ENCODE results near the gene S100A1.
"Not testable (repeated sequence)": the region's sequence is repeated elsewhere in the genome, so short reads cannot be mapped to it uniquely, and the experiment has no call there.

S100A1 gene

GRCh38 chr1:153627715-153628626 lies at the start of gene S100A1:
Gene S100A1 (plus strand): TSS chr1:153628434. CDS start chr1:153630522, 2,088 bp downstream.
- H3K27ac ChIP-seq (ENCODE audit: low read length), result no peak within 1 kb of the TSS
- peaks cover 17% of the 10 kb centered on the region for H3K4me1 ChIP-seq (ENCODE audit: insufficient read depth, low read length)
- peaks cover 17% of the 10 kb centered on the region; the same call in 1 of the 2 replicates for H3K36me3 ChIP-seq (ENCODE audit: insufficient read depth, low read depth, low read length)
- no peaks in the 10 kb centered on the region for H3K9me3 ChIP-seq (ENCODE audit: insufficient read depth, low read depth, low read length)
- peak within 1 kb of the TSS; percentile 83 for H3K9ac ChIP-seq (ENCODE audit: low read depth, low read length)
- H3K27me3 ChIP-seq (ENCODE audit: insufficient read depth, low read length), result peaks cover 6% of the 10 kb centered on the region
- H3K4me3 ChIP-seq (ENCODE audit: low read length), result peak within 1 kb of the TSS; percentile 82

GRCh38 chr1:153578490-153578889 lies 49.7 kb upstream of the S100A1 start:
- peaks cover 6% of the 10 kb centered on the region; the same call in 1 of the 2 replicates for H3K4me1 ChIP-seq (ENCODE audit: insufficient read depth, low read length)
- H3K9me3 ChIP-seq (ENCODE audit: insufficient read depth, low read depth, low read length), result no peaks in the 10 kb centered on the region
- H3K36me3 ChIP-seq (ENCODE audit: insufficient read depth, low read depth, low read length), result no peaks in the 10 kb centered on the region
- H3K27me3 ChIP-seq (ENCODE audit: insufficient read depth, low read length), result no peaks in the 10 kb centered on the region
- no peak overlapping the region for H3K27ac ChIP-seq (ENCODE audit: low read length)
- H3K9ac ChIP-seq (ENCODE audit: low read depth, low read length), result no peak overlapping the region
- no peak overlapping the region for H3K4me3 ChIP-seq (ENCODE audit: low read length)

GRCh38 chr1:153578936-153579335 lies 49.3 kb upstream of the S100A1 start:
- Histone ChIP-seq H3K27ac (ENCODE audit: low read length) (no peak overlapping the region), H3K27me3 (ENCODE audit: insufficient read depth, low read length) (no peaks in the 10 kb centered on the region), H3K9me3 (ENCODE audit: insufficient read depth, low read depth, low read length) (no peaks in the 10 kb centered on the region), H3K9ac (ENCODE audit: low read depth, low read length) (no peak overlapping the region), H3K4me1 (ENCODE audit: insufficient read depth, low read length) (peaks cover 6% of the 10 kb centered on the region; the same call in 1 of the 2 replicates), H3K4me3 (ENCODE audit: low read length) (no peak overlapping the region), H3K36me3 (ENCODE audit: insufficient read depth, low read depth, low read length) (no peaks in the 10 kb centered on the region)

- not testable (repeated sequence) for H3K36me3 ChIP-seq (ENCODE audit: insufficient read depth, low read depth, low read length); H3K27me3 ChIP-seq (ENCODE audit: insufficient read depth, low read length); H3K9me3 ChIP-seq (ENCODE audit: insufficient read depth, low read depth, low read length); H3K4me1 ChIP-seq (ENCODE audit: insufficient read depth, low read length); H3K9ac ChIP-seq (ENCODE audit: low read depth, low read length); H3K4me3 ChIP-seq (ENCODE audit: low read length); H3K27ac ChIP-seq (ENCODE audit: low read length)
Observed at GRCh38 chr1:153582836-153583235, 45.4 kb upstream of the S100A1 start.

DNA sequence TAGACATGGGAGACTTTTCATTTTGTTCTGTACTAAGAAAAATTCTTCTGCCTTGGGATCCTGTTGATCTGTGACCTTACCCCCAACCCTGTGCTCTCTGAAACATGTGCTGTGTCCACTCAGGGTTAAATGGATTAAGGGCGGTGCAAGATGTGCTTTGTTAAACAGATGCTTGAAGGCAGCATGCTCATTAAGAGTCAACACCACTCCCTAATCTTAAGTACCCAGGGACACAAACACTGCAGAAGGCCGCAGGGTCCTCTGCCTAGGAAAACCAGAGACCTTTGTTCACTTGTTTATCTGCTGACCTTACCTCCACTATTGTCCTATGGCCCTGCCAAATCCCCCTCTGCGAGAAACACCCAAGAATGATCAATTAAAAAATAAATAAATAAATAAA lies 44.7 kb upstream of the S100A1 start:
- not testable (repeated sequence) for H3K4me1 ChIP-seq (ENCODE audit: insufficient read depth, low read length); H3K4me3 ChIP-seq (ENCODE audit: low read length); H3K27me3 ChIP-seq (ENCODE audit: insufficient read depth, low read length); H3K27ac ChIP-seq (ENCODE audit: low read length); H3K9ac ChIP-seq (ENCODE audit: low read depth, low read length); H3K36me3 ChIP-seq (ENCODE audit: insufficient read depth, low read depth, low read length); H3K9me3 ChIP-seq (ENCODE audit: insufficient read depth, low read depth, low read length)

- H3K27me3 ChIP-seq (ENCODE audit: insufficient read depth, low read length), result no peaks in the 10 kb centered on the region
- H3K9ac ChIP-seq (ENCODE audit: low read depth, low read length), result no peak overlapping the region
- no peak overlapping the region for H3K4me3 ChIP-seq (ENCODE audit: low read length)
- peaks cover under 1% of the 10 kb centered on the region; the same call in 1 of the 2 replicates for H3K4me1 ChIP-seq (ENCODE audit: insufficient read depth, low read length)
- no peaks in the 10 kb centered on the region for H3K9me3 ChIP-seq (ENCODE audit: insufficient read depth, low read depth, low read length)
- no peaks in the 10 kb centered on the region for H3K36me3 ChIP-seq (ENCODE audit: insufficient read depth, low read depth, low read length)
- no peak overlapping the region for H3K27ac ChIP-seq (ENCODE audit: low read length)
Observed at GRCh38 chr1:153583976-153584375, 44.3 kb upstream of the S100A1 start.

DNA sequence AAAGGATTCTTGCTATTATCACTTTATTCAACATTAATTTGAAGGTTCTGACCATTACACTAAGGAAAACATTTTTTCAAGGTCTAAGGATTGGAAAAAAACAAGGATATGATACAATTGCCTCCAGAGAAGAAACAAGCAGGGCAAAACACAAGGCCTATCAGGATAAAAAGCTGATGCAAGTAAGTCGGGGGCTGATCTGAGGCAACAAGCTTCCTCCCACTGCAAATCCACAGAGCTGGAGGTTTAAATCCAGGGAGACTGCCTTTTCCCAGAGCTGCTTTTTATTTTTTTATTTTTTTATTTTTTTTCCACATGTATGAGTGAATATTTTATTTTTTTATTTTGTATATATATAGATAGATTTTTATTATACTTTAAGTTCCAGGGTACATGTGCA lies 43.2 kb upstream of the S100A1 start:
- Histone ChIP-seq H3K27ac (ENCODE audit: low read length) (no peak overlapping the region), H3K4me3 (ENCODE audit: low read length) (no peak overlapping the region), H3K9ac (ENCODE audit: low read depth, low read length) (no peak overlapping the region), H3K9me3 (ENCODE audit: insufficient read depth, low read depth, low read length) (no peaks in the 10 kb centered on the region), H3K27me3 (ENCODE audit: insufficient read depth, low read length) (no peaks in the 10 kb centered on the region), H3K4me1 (ENCODE audit: insufficient read depth, low read length) (no peaks in the 10 kb centered on the region), H3K36me3 (ENCODE audit: insufficient read depth, low read depth, low read length) (no peaks in the 10 kb centered on the region)

- no peaks in the 10 kb centered on the region for H3K27me3 ChIP-seq (ENCODE audit: insufficient read depth, low read length)
- H3K9me3 ChIP-seq (ENCODE audit: insufficient read depth, low read depth, low read length), result no peaks in the 10 kb centered on the region
- no peaks in the 10 kb centered on the region for H3K4me1 ChIP-seq (ENCODE audit: insufficient read depth, low read length)
- H3K27ac ChIP-seq (ENCODE audit: low read length), result no peak overlapping the region
- no peak overlapping the region for H3K9ac ChIP-seq (ENCODE audit: low read depth, low read length)
- H3K4me3 ChIP-seq (ENCODE audit: low read length), result no peak overlapping the region
- H3K36me3 ChIP-seq (ENCODE audit: insufficient read depth, low read depth, low read length), result no peaks in the 10 kb centered on the region
Observed at GRCh38 chr1:153586347-153586746, 41.9 kb upstream of the S100A1 start.

DNA sequence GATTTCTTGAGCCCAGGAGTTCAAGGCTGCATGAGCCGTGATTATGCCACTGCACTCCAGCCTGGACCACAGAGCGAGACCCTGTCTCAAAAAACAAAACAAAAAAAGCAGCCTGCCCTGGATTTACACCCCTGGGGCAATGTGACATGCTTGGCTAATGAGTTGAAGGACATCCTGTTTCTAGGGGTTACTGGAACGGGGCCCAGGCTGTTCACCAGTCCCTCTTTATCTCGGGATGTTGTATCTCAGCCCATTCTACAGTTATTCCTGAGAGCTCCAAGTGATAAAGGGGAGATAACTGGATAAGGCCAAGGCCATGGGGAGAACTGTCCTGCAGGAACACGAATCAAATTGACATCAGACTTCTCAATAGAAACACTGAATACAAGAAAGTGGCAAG lies 40.9 kb upstream of the S100A1 start:
- no peaks in the 10 kb centered on the region for H3K27me3 ChIP-seq (ENCODE audit: insufficient read depth, low read length)
- H3K36me3 ChIP-seq (ENCODE audit: insufficient read depth, low read depth, low read length), result no peaks in the 10 kb centered on the region
- H3K27ac ChIP-seq (ENCODE audit: low read length), result no peak overlapping the region
- H3K4me3 ChIP-seq (ENCODE audit: low read length), result no peak overlapping the region
- no peak overlapping the region for H3K9ac ChIP-seq (ENCODE audit: low read depth, low read length)
- H3K4me1 ChIP-seq (ENCODE audit: insufficient read depth, low read length), result no peaks in the 10 kb centered on the region
- no peaks in the 10 kb centered on the region for H3K9me3 ChIP-seq (ENCODE audit: insufficient read depth, low read depth, low read length)

DNA sequence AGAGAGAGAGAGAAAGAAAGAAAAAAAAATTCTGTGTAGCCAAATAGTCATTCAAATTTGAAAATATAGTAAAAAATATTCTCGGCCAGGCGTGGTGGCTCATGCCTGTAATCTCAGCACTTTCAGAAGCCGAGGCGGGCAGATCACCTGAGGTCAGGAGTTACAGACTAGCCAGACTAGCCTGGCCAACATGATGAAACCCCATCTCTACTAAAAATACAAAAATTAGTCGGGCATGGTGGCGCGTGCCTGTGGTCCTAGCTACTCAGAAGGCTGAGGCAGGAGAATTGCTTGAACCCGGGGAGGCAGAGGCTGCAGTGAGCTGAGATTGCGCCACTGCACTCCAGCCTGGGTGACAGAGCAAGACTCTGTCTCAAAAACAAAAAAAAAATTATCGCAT lies 40.2 kb upstream of the S100A1 start:
- H3K4me1 ChIP-seq (ENCODE audit: insufficient read depth, low read length); H3K36me3 ChIP-seq (ENCODE audit: insufficient read depth, low read depth, low read length); H3K9me3 ChIP-seq (ENCODE audit: insufficient read depth, low read depth, low read length); H3K9ac ChIP-seq (ENCODE audit: low read depth, low read length); H3K4me3 ChIP-seq (ENCODE audit: low read length); H3K27me3 ChIP-seq (ENCODE audit: insufficient read depth, low read length); H3K27ac ChIP-seq (ENCODE audit: low read length): not testable (repeated sequence)

DNA sequence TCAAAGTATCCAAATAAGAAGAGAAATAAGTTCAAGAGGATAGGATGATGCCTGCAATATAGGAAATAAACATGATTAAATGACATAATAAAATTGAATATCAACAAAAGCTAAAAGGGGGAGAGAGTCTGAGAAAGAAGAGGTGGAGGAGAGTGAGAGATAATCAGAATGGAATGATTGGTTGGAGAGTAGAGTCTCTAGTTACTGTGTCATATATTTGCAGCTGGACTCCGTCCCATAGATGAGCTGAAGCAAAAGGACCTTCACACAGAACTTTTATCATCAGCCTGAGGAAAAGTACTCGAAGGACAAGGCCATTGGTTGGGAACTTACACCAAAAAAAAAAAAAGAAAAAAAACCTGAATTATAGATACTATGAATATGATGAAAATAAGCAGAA lies 39.8 kb upstream of the S100A1 start:
- Histone ChIP-seq H3K36me3 (ENCODE audit: insufficient read depth, low read depth, low read length) (no peaks in the 10 kb centered on the region), H3K9me3 (ENCODE audit: insufficient read depth, low read depth, low read length) (no peaks in the 10 kb centered on the region), H3K4me1 (ENCODE audit: insufficient read depth, low read length) (no peaks in the 10 kb centered on the region), H3K27ac (ENCODE audit: low read length) (no peak overlapping the region), H3K9ac (ENCODE audit: low read depth, low read length) (no peak overlapping the region), H3K27me3 (ENCODE audit: insufficient read depth, low read length) (no peaks in the 10 kb centered on the region), H3K4me3 (ENCODE audit: low read length) (no peak overlapping the region)

- no peaks in the 10 kb centered on the region for H3K4me1 ChIP-seq (ENCODE audit: insufficient read depth, low read length)
- no peaks in the 10 kb centered on the region for H3K36me3 ChIP-seq (ENCODE audit: insufficient read depth, low read depth, low read length)
- H3K4me3 ChIP-seq (ENCODE audit: low read length), result no peak overlapping the region
- no peaks in the 10 kb centered on the region for H3K27me3 ChIP-seq (ENCODE audit: insufficient read depth, low read length)
- H3K27ac ChIP-seq (ENCODE audit: low read length), result no peak overlapping the region
- no peaks in the 10 kb centered on the region for H3K9me3 ChIP-seq (ENCODE audit: insufficient read depth, low read depth, low read length)
- no peak overlapping the region for H3K9ac ChIP-seq (ENCODE audit: low read depth, low read length)
Observed at GRCh38 chr1:153592748-153593147, 35.5 kb upstream of the S100A1 start.
